Measurements from ENCODE around the gene GZF1.
"Not testable (repeated sequence)": the region's sequence is repeated elsewhere in the genome, so short reads cannot be mapped to it uniquely, and the experiment has no call there.

The GZF1 gene

DNA sequence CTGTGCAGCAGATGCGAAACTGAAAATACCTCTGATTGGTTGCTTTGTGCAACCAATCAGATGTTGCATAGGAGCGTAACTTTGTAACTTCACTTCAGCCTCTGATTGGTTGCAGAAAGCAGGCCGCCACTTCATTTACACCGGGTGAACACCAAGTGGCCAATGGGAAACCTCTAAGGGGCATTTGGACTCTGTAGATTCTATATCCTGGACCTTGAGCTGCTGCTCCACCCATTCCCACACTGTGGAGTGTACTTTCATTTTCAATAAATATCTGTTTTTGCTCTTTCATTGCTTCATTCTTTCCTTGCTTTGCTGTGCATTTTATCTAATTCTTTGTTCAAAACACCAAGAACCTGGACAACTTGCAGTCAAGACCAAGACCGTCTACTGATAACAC is 25.5 kb upstream of the GZF1 start:
- ATAC-seq (no peak), DNase-seq (ENCODE audit: low spot score in 2 of 2) (no peak)
- no peak overlapping the region for H3K27ac Mint-ChIP-seq
- peaks cover 8% of the 10 kb centered on the region for H3K36me3 Mint-ChIP-seq
- no peaks in the 10 kb centered on the region for H3K9me3 Mint-ChIP-seq
- H3K4me3 Mint-ChIP-seq, result no peak overlapping the region
- peaks cover 8% of the 10 kb centered on the region for H3K4me1 Mint-ChIP-seq

DNA sequence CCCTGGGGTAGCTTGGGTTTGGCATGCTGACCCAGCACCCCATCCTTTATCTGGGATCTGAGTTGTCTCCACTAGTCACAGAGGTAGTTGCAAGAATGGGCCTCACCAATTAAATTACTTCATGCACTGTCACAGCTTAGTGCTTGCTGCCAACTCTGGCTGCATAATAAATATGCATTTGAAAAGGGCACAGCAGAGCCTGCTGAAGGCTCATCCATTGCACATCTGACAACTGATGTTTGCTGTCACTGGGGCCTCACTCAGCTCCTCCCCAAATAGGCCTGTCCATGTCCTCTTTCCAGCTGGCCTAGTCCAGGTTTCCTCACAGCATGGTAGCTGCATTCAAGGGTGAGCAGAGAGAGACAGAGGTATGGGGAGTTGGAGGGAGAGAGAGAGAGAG is 24.7 kb upstream of the GZF1 start:
- no peak for DNase-seq (ENCODE audit: low spot score in 2 of 2)
- ATAC-seq, result no peak
- no peaks in the 10 kb centered on the region for H3K9me3 Mint-ChIP-seq
- peaks cover 8% of the 10 kb centered on the region for H3K36me3 Mint-ChIP-seq
- H3K4me1 Mint-ChIP-seq, result peaks cover 8% of the 10 kb centered on the region
- H3K4me3 Mint-ChIP-seq, result no peak overlapping the region
- no peak overlapping the region for H3K27ac Mint-ChIP-seq

DNA sequence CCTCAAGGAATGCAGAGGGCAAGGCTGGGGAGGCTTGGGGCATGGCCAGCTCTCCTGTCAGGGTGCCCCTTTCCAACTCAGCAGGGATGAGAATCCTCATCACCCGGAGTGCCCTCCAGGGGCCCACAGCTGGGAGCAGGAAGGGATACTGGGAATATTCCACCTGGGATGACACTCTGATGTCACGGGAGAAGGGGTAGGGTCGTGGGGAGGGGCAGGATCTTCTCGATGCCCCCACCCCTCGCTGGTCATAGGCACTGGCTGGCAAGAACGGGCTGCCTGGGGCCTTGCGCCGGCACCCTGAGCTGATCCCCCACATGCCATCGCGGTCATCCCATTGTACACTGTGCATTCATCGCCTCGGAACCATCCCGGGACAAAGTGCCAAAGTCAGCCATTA is 22.0 kb upstream of the GZF1 start:
- H3K9me3 Mint-ChIP-seq, result no peaks in the 10 kb centered on the region
- no peak for ATAC-seq
- no peaks in the 10 kb centered on the region for H3K4me1 Mint-ChIP-seq
- no peak overlapping the region for H3K4me3 Mint-ChIP-seq
- no peak for DNase-seq (ENCODE audit: low spot score in 2 of 2)
- no peaks in the 10 kb centered on the region for H3K36me3 Mint-ChIP-seq
- no peak overlapping the region for H3K27ac Mint-ChIP-seq

DNA sequence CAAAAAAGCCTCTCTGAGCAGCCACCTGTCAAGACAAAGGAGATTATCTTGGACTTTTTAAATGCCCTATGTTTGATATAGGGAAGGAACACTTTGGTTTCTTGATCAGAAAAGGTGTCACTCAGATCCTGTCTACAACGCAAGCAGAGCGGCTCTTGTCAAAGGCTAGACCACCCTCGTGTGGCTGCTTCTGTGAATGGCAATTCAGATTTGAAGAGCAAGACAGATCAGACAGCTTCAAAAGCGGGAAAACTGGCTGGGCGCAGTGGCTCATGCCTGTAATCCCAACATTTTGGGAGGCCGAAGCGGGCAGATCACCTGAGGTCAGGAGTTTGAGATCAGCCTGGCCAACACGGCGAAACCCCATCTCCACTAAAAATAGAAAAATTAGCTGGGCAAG is 21.5 kb upstream of the GZF1 start:
- no peaks in the 10 kb centered on the region for H3K36me3 Mint-ChIP-seq
- H3K9me3 Mint-ChIP-seq, result no peaks in the 10 kb centered on the region
- peak; percentile 44 for ATAC-seq
- H3K27ac Mint-ChIP-seq, result no peak overlapping the region
- H3K4me3 Mint-ChIP-seq, result no peak overlapping the region
- H3K4me1 Mint-ChIP-seq, result no peaks in the 10 kb centered on the region
- DNase-seq (ENCODE audit: low spot score in 2 of 2), result no peak

DNA sequence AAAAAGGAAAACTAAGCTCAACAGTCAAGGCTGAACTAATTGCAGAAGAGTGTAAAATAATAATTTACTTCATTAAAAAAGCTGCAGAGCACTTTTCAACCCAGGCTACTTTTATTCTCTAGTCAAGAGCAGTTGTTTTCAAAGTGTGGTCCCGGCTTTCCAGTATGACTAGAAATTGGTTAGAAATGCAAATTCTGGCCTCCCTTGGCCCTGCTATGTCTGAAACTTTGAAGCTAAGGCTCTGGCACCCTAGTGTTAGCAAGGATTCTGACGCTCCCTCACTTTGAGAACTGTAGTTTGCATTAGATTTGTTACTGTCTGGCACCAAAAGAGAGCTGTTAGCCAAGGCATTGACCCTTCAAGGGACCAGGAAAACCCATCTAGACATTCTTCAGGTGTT is 20.9 kb upstream of the GZF1 start:
- Mint-ChIP-seq H3K4me3 (no peak overlapping the region), H3K9me3 (no peaks in the 10 kb centered on the region), H3K4me1 (no peaks in the 10 kb centered on the region), H3K27ac (no peak overlapping the region), H3K36me3 (no peaks in the 10 kb centered on the region)
- ATAC-seq (no peak), DNase-seq (ENCODE audit: low spot score in 2 of 2) (no peak)

DNA sequence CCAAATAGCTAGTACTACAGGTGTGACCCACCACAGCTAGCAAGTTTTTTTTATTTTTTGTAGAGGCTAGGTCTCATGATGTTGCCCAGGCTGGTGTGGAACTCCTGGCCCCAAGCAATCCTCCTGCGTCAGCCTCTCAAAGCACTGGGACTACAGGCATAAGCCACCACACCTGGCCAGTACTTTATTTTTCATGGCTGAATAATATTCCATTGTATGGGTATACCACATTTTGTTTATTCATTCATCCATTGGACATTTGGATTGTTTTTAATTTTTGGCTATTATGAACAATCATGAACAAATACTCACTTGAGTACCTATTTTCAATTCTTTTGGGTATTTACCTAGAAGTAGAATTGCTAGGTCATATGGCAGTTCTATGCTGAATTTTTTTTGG is 18.4 kb upstream of the GZF1 start:
- ATAC-seq, result no peak
- Mint-ChIP-seq H3K27ac (no peak overlapping the region), H3K36me3 (no peaks in the 10 kb centered on the region), H3K4me1 (peaks cover 9% of the 10 kb centered on the region), H3K4me3 (no peak overlapping the region), H3K9me3 (no peaks in the 10 kb centered on the region)
- no peak for DNase-seq (ENCODE audit: low spot score in 2 of 2)

DNA sequence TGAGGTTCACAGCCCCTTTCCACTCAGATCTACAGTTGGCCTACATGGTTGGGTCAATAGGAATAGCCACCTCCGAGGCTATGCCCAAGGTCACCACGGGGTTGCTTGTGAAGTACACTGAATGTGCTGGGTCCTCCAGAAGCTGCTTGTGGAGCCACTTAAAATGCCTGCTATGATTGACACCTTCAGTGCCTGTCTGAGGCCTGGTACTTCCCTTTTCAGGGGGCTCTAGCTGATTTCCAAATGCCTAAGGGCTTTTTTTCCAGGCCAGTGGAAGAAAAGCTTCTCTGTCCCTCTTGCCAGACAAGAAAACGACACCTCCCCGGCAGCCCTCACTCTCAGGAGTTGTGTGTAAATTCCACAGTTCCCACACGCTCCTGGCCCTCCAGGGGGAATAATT is 17.6 kb upstream of the GZF1 start:
- ATAC-seq, result no peak
- Mint-ChIP-seq H3K36me3 (no peaks in the 10 kb centered on the region), H3K27ac (no peak overlapping the region), H3K4me1 (peaks cover 16% of the 10 kb centered on the region), H3K4me3 (no peak overlapping the region), H3K9me3 (no peaks in the 10 kb centered on the region)
- DNase-seq (ENCODE audit: low spot score in 2 of 2), result no peak

DNA sequence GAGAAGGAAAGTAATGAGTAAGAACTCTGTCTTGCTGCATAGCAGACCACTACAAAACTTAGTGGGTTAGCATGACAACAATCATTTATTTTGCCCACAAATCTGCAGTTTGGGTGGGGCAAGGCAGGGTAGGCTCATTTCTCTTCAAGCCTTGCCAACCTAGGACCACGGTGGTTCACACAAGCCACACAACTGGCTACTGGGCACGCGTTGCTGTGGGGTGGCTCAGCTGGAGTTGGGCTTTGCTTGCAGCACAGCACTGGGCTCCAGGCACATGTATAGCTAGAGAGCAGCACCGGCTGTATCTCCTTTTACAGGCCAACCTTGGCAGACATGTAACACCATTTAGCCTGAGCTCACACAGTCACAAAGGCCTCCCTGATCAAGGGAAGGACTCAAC is 16.0 kb upstream of the GZF1 start:
- no peak overlapping the region for H3K27ac Mint-ChIP-seq
- peaks cover 27% of the 10 kb centered on the region for H3K4me1 Mint-ChIP-seq
- peaks cover 10% of the 10 kb centered on the region for H3K36me3 Mint-ChIP-seq
- H3K4me3 Mint-ChIP-seq, result no peak overlapping the region
- ATAC-seq, result no peak
- DNase-seq (ENCODE audit: low spot score in 2 of 2), result no peak
- no peaks in the 10 kb centered on the region for H3K9me3 Mint-ChIP-seq

DNA sequence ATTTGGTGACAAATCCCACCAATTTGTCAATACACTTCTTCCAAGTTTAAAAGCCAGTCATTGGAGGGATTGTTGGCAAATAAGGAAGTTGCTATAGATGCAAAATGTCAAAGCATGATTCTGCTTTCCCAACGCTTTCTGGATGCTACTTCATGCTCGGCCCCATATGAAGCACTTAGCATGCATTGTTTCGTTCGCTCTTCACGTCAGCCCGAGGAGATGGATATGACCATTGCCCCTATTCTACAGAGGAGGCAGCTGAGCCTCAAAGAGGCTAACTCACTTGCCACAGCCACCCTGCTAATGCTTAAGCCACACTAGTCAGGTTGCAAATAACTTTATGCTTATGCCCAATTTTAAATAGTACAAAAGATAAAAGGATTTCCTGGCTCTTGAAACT is 14.2 kb upstream of the GZF1 start:
- DNase-seq (ENCODE audit: low spot score in 2 of 2) (no peak), ATAC-seq (no peak)
- Mint-ChIP-seq H3K36me3 (peaks cover 16% of the 10 kb centered on the region), H3K4me1 (peaks cover 36% of the 10 kb centered on the region), H3K9me3 (no peaks in the 10 kb centered on the region), H3K27ac (peak overlapping the region; percentile 100), H3K4me3 (no peak overlapping the region)

DNA sequence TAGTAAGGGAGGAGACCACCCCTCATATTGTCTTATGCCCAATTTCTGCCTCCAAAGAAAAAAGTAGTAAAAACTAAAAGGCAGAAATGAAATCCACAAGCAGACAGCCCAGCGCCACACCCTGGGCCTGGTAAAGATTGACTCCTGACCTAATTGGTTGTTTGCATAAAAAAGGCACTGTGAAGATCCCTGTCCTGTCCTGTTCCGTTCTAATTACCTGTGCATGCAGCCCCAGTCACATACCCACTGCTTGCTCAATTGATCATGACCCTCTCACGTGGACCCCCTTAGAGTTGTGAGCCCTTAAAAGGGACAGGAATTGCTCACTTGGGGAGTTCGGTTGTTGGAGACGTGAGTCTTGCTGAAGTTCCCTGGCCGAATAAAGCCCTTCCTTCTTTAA is 13.5 kb upstream of the GZF1 start:
- peaks cover 40% of the 10 kb centered on the region for H3K4me1 Mint-ChIP-seq
- H3K27ac Mint-ChIP-seq, result peak overlapping the region; percentile 100
- peak overlapping the region; percentile 94 for H3K4me3 Mint-ChIP-seq
- H3K9me3 Mint-ChIP-seq; DNase-seq (ENCODE audit: low spot score in 2 of 2); ATAC-seq: not testable (repeated sequence)
- H3K36me3 Mint-ChIP-seq, result peaks cover 16% of the 10 kb centered on the region

DNA sequence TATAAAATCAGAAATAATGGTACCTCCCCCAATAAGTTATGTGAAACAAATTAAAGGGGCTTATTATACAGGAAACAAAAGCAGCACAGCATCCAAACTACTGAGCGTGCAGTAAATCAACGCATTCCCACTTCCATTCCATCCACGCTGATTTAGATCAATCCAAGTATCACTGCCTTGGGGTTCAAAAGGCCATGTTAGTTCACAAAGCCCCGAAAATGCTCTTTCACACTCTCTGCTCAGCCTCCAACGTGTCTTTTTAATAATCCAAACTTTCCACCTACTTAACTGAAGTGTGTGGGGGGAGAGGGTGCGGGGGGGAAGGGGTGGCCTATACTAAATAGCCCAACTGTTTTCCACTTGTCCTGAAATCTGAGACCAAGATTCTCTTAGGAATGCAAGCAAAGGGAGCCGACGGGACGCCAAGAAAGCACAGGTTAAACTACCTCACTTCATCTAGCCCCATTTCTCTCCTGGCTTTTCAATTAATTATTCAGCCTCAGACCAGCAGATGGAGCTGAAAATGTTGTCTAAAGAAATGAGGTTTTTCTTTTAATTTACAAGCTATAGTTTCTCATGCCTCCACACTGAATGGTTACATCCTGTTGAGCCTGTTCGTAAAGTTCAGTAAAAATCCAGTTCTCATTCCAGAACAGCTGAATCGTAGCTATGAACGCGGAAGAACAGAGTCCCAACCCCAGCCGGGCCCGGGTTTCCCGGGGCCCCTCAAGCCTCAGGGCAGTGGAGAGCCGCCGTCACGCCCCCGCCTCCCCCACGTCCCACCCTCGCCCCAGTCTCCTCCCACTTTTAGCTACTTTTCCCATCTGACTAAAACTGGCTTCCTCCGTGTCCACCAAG is 12.4 kb upstream of the GZF1 start:
- Mint-ChIP-seq H3K9me3 (no peaks in the 10 kb centered on the region), H3K36me3 (peaks cover 26% of the 10 kb centered on the region), H3K4me1 (peaks cover 40% of the 10 kb centered on the region), H3K4me3 (peak overlapping the region; percentile 94), H3K27ac (peak overlapping the region; percentile 100)
- DNase-seq (ENCODE audit: low spot score in 2 of 2) (no peak), ATAC-seq (peak; percentile 53)

DNA sequence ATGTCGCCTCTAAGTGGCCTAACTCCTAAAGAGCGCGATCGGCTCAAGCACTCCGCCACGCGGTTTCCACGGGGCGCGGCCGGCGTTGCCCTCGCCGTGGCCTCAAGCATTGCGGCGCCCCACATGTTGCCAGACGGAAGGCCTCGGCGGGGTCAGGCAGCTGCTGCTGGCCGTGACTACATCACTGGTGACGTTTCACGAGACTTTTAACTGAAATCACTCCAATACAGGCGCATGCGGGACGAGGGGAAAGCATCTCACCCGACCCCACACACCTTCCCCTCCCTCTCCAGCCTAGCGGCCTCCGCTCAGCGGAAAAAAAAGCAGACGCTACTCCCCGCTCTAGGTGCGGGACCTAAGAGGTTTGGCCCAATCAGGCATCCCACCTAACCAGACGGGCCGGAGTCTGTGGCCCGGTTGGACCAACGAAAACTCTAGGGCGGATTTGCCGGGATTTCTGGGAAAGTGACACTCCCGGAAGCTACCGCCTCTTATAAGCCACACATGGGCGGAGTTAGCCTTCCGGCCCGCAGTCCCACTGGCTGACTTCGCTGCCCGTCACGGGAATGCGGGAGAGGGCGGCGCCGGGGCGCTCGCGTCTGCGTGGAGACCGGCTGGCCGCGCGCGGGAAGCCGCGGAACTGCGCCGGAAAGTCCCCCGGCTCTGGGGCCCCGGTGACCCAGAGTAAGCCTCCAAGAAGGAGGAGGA is 11.6 kb upstream of the GZF1 start, which contains the start of gene NXT1:
TSS of gene NXT1 (plus strand) at position 596 of the 708 bp plus-strand sequence. CDS start 3,251 bp downstream, outside the sequence.
- DNase-seq (ENCODE audit: low spot score in 2 of 2) (peak; percentile 98 to 99), ATAC-seq (peak; percentile 90)
- no peaks in the 10 kb centered on the region for H3K9me3 Mint-ChIP-seq
- H3K36me3 Mint-ChIP-seq, result peaks cover 34% of the 10 kb centered on the region
- peak within 1 kb of the TSS; percentile 100 for H3K27ac Mint-ChIP-seq
- peak within 1 kb of the TSS; percentile 94 for H3K4me3 Mint-ChIP-seq
- peaks cover 40% of the 10 kb centered on the region for H3K4me1 Mint-ChIP-seq

DNA sequence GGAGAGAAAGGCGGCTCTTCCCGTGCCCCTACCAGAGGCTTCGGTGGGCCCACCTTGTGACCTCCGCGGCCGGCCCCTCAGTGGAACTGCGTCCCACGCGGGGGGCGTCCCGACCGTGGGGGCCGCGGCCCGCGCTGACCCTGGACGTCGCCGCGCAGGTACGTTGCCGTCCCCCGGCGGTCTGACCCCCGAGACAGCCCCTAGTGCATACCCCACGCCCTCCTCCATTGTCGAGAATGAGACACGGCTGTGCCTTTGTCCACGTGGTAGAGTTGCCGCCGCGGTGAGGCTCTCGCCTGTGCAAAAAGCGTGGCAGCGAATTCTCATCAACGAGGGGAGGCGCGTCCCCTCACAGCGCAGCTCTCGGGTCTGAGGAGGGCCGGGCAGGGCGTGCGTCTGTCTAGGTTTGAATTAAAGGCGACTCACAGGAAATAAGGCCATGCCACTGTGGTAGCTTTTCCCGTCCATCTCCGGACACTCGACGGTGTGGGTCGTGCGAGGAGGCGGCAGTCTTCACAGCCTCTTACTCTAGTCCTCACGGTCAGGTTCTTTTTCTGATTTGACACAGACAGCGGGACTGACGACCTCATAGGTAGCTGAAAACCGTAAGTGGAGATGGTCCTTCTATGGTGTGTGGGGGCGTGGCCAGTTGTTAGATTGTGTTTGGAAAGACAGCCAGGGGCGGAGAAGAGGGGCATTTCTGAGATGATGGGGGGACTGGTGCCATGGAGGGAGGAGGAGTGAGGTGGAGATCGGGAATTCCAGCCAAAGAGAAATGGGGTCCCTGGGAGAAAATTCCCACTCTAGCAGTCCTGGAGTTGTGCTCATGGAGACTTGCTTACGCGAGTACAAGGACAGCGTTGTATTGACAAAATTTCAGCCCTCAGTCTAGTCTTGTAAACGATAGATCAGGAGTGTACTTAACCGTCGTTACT is 10.8 kb upstream of the GZF1 start:
- Mint-ChIP-seq H3K4me1 (peaks cover 40% of the 10 kb centered on the region), H3K4me3 (peak overlapping the region; percentile 94), H3K36me3 (peaks cover 42% of the 10 kb centered on the region), H3K27ac (peak overlapping the region; percentile 100), H3K9me3 (no peaks in the 10 kb centered on the region)
- ATAC-seq (peak; percentile 57), DNase-seq (ENCODE audit: low spot score in 2 of 2) (peak; percentile 28 to 82)

DNA sequence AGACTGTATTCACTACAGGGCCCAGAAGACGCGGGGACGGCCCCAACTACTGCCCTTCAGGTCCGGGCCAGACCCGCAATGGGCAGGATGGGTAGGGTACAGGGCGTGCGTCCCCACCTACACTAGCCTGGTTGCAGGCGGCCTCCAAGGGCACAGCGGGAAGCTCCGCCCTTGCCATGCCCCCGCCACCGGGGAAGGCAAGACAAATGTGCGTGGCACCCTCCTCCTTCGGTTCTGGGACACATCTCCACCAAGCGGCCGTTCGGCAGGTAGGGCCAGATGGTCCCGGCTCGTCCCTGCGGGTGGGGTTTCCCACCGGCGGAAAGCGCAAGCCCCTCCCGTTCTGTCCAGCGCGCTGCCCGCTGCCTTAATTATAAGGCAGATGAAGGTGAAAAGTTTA is 5.8 kb upstream of the GZF1 start:
- peaks cover 46% of the 10 kb centered on the region for H3K36me3 Mint-ChIP-seq
- H3K4me1 Mint-ChIP-seq, result peaks cover 29% of the 10 kb centered on the region
- H3K27ac Mint-ChIP-seq, result no peak overlapping the region
- DNase-seq (ENCODE audit: low spot score in 2 of 2) (no peak), ATAC-seq (no peak)
- H3K4me3 Mint-ChIP-seq, result no peak overlapping the region
- H3K9me3 Mint-ChIP-seq, result no peaks in the 10 kb centered on the region
